ENCODE measurements around the gene NPHP1. TPM values are rescaled to one million over a fixed set of nuclear protein-coding genes. Genes with fewer than 3 reads are reported as not detected.

Gene NPHP1
- total RNA-seq, 2 donors from 2014 or later: 8.4 to 10.6 TPM

- H3K9ac ChIP-seq (ENCODE audit: extremely low read depth, low read length, poor library complexity, severe bottlenecking): no peak overlapping the region
Observed at GRCh38 chr2:110153416-110153815, 51.4 kb downstream of the NPHP1 start.

GRCh38 chr2:110152943-110153342, 51.9 kb downstream of the NPHP1 start:
- Histone ChIP-seq H3K27ac (ENCODE audit: low read depth, low read length) (no peak overlapping the region), H3K4me1 (ENCODE audit: control insufficient read depth, insufficient read depth, low read length) (no peaks in the 10 kb centered on the region), H3K9me3 (ENCODE audit: control insufficient read depth, low read length) (peaks cover 33% of the 10 kb centered on the region), H3K4me3 (ENCODE audit: low read length) (no peak overlapping the region), H3K9ac (ENCODE audit: extremely low read depth, low read length, poor library complexity, severe bottlenecking) (no peak overlapping the region), H3K27me3 (ENCODE audit: control insufficient read depth, insufficient read depth, low read length, poor library complexity, severe bottlenecking) (no peaks in the 10 kb centered on the region), H3K36me3 (ENCODE audit: control insufficient read depth, insufficient read depth, low read length) (no peaks in the 10 kb centered on the region)
- Mint-ChIP-seq H3K4me1 (no peaks in the 10 kb centered on the region), H3K27ac (no peak overlapping the region), H3K27me3 (ENCODE audit: insufficient read depth) (peaks cover 2% of the 10 kb centered on the region), H3K9me3 (peaks cover 42% of the 10 kb centered on the region), H3K36me3 (ENCODE audit: low read depth) (peaks cover 15% of the 10 kb centered on the region), H3K4me3 (no peak overlapping the region)
- no peak for DNase-seq
- WGBS, 2 experiments (ENCODE audit: insufficient coverage in 1 of 2, insufficient read length in 1 of 2): 90 to 100% methylated on average over 2 to 3 of the region's 3 CpGs
- TF ChIP-seq, protein P1, sequence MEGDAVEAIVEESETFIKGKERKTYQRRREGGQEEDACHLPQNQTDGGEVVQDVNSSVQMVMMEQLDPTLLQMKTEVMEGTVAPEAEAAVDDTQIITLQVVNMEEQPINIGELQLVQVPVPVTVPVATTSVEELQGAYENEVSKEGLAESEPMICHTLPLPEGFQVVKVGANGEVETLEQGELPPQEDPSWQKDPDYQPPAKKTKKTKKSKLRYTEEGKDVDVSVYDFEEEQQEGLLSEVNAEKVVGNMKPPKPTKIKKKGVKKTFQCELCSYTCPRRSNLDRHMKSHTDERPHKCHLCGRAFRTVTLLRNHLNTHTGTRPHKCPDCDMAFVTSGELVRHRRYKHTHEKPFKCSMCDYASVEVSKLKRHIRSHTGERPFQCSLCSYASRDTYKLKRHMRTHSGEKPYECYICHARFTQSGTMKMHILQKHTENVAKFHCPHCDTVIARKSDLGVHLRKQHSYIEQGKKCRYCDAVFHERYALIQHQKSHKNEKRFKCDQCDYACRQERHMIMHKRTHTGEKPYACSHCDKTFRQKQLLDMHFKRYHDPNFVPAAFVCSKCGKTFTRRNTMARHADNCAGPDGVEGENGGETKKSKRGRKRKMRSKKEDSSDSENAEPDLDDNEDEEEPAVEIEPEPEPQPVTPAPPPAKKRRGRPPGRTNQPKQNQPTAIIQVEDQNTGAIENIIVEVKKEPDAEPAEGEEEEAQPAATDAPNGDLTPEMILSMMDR (conservative IDR thresholded peaks at IDR 0.05): no peak

More at GRCh38 chr2:110153416-110153815, 51.4 kb downstream of the NPHP1 start:
- no peak for DNase-seq
- Mint-ChIP-seq H3K9me3 (peaks cover 39% of the 10 kb centered on the region), H3K4me3 (no peak overlapping the region), H3K36me3 (ENCODE audit: low read depth) (peaks cover 15% of the 10 kb centered on the region), H3K27me3 (ENCODE audit: insufficient read depth) (peaks cover 2% of the 10 kb centered on the region), H3K4me1 (no peaks in the 10 kb centered on the region), H3K27ac (no peak overlapping the region)
- TF ChIP-seq, protein P1 (conservative IDR thresholded peaks at IDR 0.05): no peak
- Histone ChIP-seq H3K4me1 (ENCODE audit: control insufficient read depth, insufficient read depth, low read length) (no peaks in the 10 kb centered on the region), H3K27me3 (ENCODE audit: control insufficient read depth, insufficient read depth, low read length, poor library complexity, severe bottlenecking) (no peaks in the 10 kb centered on the region), H3K36me3 (ENCODE audit: control insufficient read depth, insufficient read depth, low read length) (no peaks in the 10 kb centered on the region), H3K27ac (ENCODE audit: low read depth, low read length) (no peak overlapping the region), H3K9me3 (ENCODE audit: control insufficient read depth, low read length) (peaks cover 29% of the 10 kb centered on the region), H3K4me3 (ENCODE audit: low read length) (no peak overlapping the region)
- WGBS, 2 experiments (ENCODE audit: insufficient coverage in 1 of 2, insufficient read length in 1 of 2): 98 to 100% methylated on average over 2 of the region's 2 CpGs

- no peaks in the 10 kb centered on the region for H3K27me3 ChIP-seq (ENCODE audit: control insufficient read depth, insufficient read depth, low read length, poor library complexity, severe bottlenecking)
- no peak overlapping the region for H3K4me3 Mint-ChIP-seq
- WGBS, 2 experiments (ENCODE audit: insufficient coverage in 1 of 2, insufficient read length in 1 of 2): 72 to 88% methylated on average over 2 to 6 of the region's 6 CpGs
- no peak overlapping the region for H3K27ac ChIP-seq (ENCODE audit: low read depth, low read length)
- peaks cover 6% of the 10 kb centered on the region for H3K36me3 Mint-ChIP-seq (ENCODE audit: low read depth)
- no peaks in the 10 kb centered on the region for H3K4me1 Mint-ChIP-seq
- peaks cover 22% of the 10 kb centered on the region for H3K9me3 Mint-ChIP-seq
- H3K27me3 Mint-ChIP-seq (ENCODE audit: insufficient read depth): peaks cover 1% of the 10 kb centered on the region
- H3K4me1 ChIP-seq (ENCODE audit: control insufficient read depth, insufficient read depth, low read length): no peaks in the 10 kb centered on the region
- TF ChIP-seq, protein P1 (conservative IDR thresholded peaks at IDR 0.05): no peak
- no peaks in the 10 kb centered on the region for H3K36me3 ChIP-seq (ENCODE audit: control insufficient read depth, insufficient read depth, low read length)
- H3K4me3 ChIP-seq (ENCODE audit: low read length): no peak overlapping the region
- no peak overlapping the region for H3K27ac Mint-ChIP-seq
- DNase-seq: no peak
- H3K9me3 ChIP-seq (ENCODE audit: control insufficient read depth, low read length): peaks cover 11% of the 10 kb centered on the region
- no peak overlapping the region for H3K9ac ChIP-seq (ENCODE audit: extremely low read depth, low read length, poor library complexity, severe bottlenecking)
Observed at GRCh38 chr2:110149330-110150220, 55.2 kb downstream of the NPHP1 start.
